Endothelial cell of umbilical vein (primary cell): ENCODE data around the gene TNNT3. TPM values are rescaled to one million over a fixed set of nuclear protein-coding genes. Genes with fewer than 3 reads are reported as not detected.
A peak's percentile ranks its signal among the peaks of the same experiment; 100 is the strongest.
"Not testable (repeated sequence)": the region's sequence is repeated elsewhere in the genome, so short reads cannot be mapped to it uniquely, and the experiment has no call there.

ENCODE experiments used
- BruUV-seq: library from RNA; stranded (reverse); fragments of 400-500 nt; replicated peaks from 2 replicates; lab custom pipeline; 2021; lab: Mats Ljungman, UMichigan
- CTCF ChIA-PET: fragments of 300-600, 350-600 bp; sonication (Branson Sonifier 250); formaldehyde crosslinking; loops from one replicate; lab custom pipeline; 2021; ENCODE audit warnings: antibody characterized with exemption, inconsistent platforms; lab: Charles Lee
- POLR2A ChIA-PET: fragments of 300-600, 350-600 bp; sonication (Branson Sonifier 250); formaldehyde crosslinking; loops from one replicate; lab custom pipeline; 2021; ENCODE audit warnings: antibody characterized with exemption, inconsistent platforms; lab: Charles Lee
- DNase-seq: peaks from one replicate; pipeline ENCODE4 v3.0.0-alpha.2; 2011; ENCODE audit warnings: low read depth, low spot score
- FAIRE-seq: peaks from 2 replicates; lab custom pipeline; 2011; peaks lifted over from hg19 to GRCh38; lab: Jason Lieb, UNC
- H2AFZ ChIP-seq: 2 replicates; pipeline ENCODE4 v1.6.0; 2012; ENCODE audit warnings: low read depth, low read length, control low read depth, inconsistent platforms
- H3K27ac ChIP-seq: 2 replicates; pipeline ENCODE4 v1.5.1; 2011; ENCODE audit warnings: low read depth, mild to moderate bottlenecking, control low read depth, low read length, moderate library complexity; ENCODE audit not compliant: insufficient read depth
- H3K27me3 ChIP-seq, 2 experiments: 2 replicates each; pipeline versions ENCODE4 v1.6.0 to v1.6.1; 2011; ENCODE audit warnings: low read length in 2 of 2, mixed read lengths in 1 of 2; ENCODE audit not compliant: control insufficient read depth in 2 of 2, insufficient read depth in 2 of 2
- H3K36me3 ChIP-seq, 2 experiments: 2 replicates in 1 of 2; 3 replicates in 1 of 2; pipeline ENCODE4 v1.5.1; 2011; ENCODE audit warnings: low read length in 2 of 2, mild to moderate bottlenecking in 1 of 2, moderate library complexity in 1 of 2; ENCODE audit not compliant: control insufficient read depth in 2 of 2, insufficient read depth in 2 of 2; ENCODE audit errors: extremely low read depth in 1 of 2
- H3K4me1 ChIP-seq: 3 replicates; pipeline ENCODE4 v1.5.1; 2011; ENCODE audit warnings: mild to moderate bottlenecking, low read length; ENCODE audit not compliant: control insufficient read depth, insufficient read depth; ENCODE audit errors: extremely low read depth
- H3K4me2 ChIP-seq: 2 replicates; pipeline ENCODE4 v1.6.1; 2011; ENCODE audit warnings: low read length, control low read depth, mixed read lengths; ENCODE audit not compliant: insufficient read depth
- H3K4me3 ChIP-seq, 3 experiments: fragments of 200-600 bp in 1 of 3; sonication (generic), shearing (Covaris generic) in 1 of 3; replicated peaks in 1 of 3; 2 replicates each; pipeline ENCODE4 v1.5.1; 2011 to 2016; ENCODE audit warnings: control low read depth in 3 of 3, low read length in 3 of 3, mild to moderate bottlenecking in 2 of 3, inconsistent platforms in 1 of 3, low read depth in 1 of 3, moderate library complexity in 1 of 3; ENCODE audit not compliant: insufficient read depth in 1 of 3
- H3K79me2 ChIP-seq: 2 replicates; pipeline ENCODE4 v1.6.0; 2012; ENCODE audit warnings: low read length, inconsistent platforms; ENCODE audit not compliant: control insufficient read depth, insufficient read depth
- H3K9ac ChIP-seq: replicated peaks from 2 replicates; pipeline ENCODE3; 2011; ENCODE audit warnings: low read length, control low read depth; ENCODE audit not compliant: insufficient read depth; ENCODE audit errors: extremely low read depth
- H3K9me1 ChIP-seq: replicated peaks from 3 replicates; pipeline ENCODE4 v1.6.0; 2011; ENCODE audit warnings: mild to moderate bottlenecking, low read length; ENCODE audit not compliant: control insufficient read depth, insufficient read depth; ENCODE audit errors: extremely low read depth
- H3K9me3 ChIP-seq: replicated peaks from 2 replicates; pipeline ENCODE4 v1.5.1; 2012; ENCODE audit warnings: low read length, inconsistent platforms; ENCODE audit not compliant: control insufficient read depth, insufficient read depth
- H4K20me1 ChIP-seq: replicated peaks from 2 replicates; pipeline ENCODE3; 2011; ENCODE audit warnings: mild to moderate bottlenecking, low read length; ENCODE audit not compliant: control insufficient read depth, insufficient read depth; ENCODE audit errors: extremely low read depth
- CTCF ChIP-seq, 2 donors: IDR thresholded peaks; 1 replicate in 1 of 2; 2 replicates in 1 of 2; pipeline ENCODE4 v1.5.1; 2011; ENCODE audit warnings: low read length in 2 of 2, mild to moderate bottlenecking in 2 of 2, moderate library complexity in 2 of 2, control low read depth in 1 of 2, inconsistent platforms in 1 of 2, low read depth in 1 of 2; ENCODE audit not compliant: insufficient read depth in 1 of 2; ENCODE audit errors: extremely low read depth in 1 of 2
- EZH2 ChIP-seq: IDR thresholded peaks from 2 replicates; pipeline ENCODE4 v1.6.1; 2012; ENCODE audit warnings: borderline replicate concordance, low read depth, mild to moderate bottlenecking, moderate library complexity, low read length, inconsistent platforms; ENCODE audit not compliant: severe bottlenecking
- FOS ChIP-seq: IDR thresholded peaks from 2 replicates; pipeline ENCODE4 v1.6.1; 2011; ENCODE audit warnings: mild to moderate bottlenecking, low read length, moderate library complexity, borderline replicate concordance; ENCODE audit not compliant: insufficient read depth
- GATA2 ChIP-seq: IDR thresholded peaks from 2 replicates; pipeline ENCODE4 v1.7.0; 2011; ENCODE audit warnings: low read depth, mild to moderate bottlenecking, moderate library complexity, mixed read lengths, low read length; ENCODE audit not compliant: insufficient read length, insufficient read depth
- JUN ChIP-seq: IDR thresholded peaks from 2 replicates; pipeline ENCODE4 v1.6.1; 2011; ENCODE audit warnings: borderline replicate concordance, low read depth; ENCODE audit not compliant: insufficient read length, insufficient read depth
- MYC ChIP-seq: IDR thresholded peaks from one replicate; pipeline ENCODE4 v1.6.1; 2011; ENCODE audit warnings: mild to moderate bottlenecking, low read depth, low read length
- POLR2A ChIP-seq: IDR thresholded peaks from 2 replicates; pipeline ENCODE4 v1.6.1; 2012; ENCODE audit warnings: low read depth, mild to moderate bottlenecking, control low read depth, low read length
- POLR2AphosphoS5 ChIP-seq: IDR thresholded peaks from 2 replicates; pipeline ENCODE4 v1.6.1; 2012; ENCODE audit warnings: low read depth, mild to moderate bottlenecking, control low read depth, low read length, moderate library complexity; ENCODE audit not compliant: insufficient read depth
- dilution Hi-C: fragments of 300-500 bp; cut with MboI; formaldehyde crosslinking; loops from one replicate; pipeline ENCODE4 v1.15.0; 2019; ENCODE audit warnings: low sequenced_read_pairs; ENCODE audit not compliant: extremely low pct_ligation_motif_present
- intact Hi-C: fragments of 100-400 bp; cut with micrococcal nuclease; formaldehyde crosslinking; loops from one replicate; pipeline ENCODE4 v1.10.0; 2022
- polyA plus RNA-seq, 4 experiments: library from polyadenylated mRNA; depleted of rRNA in 3 of 4; stranded (reverse) in 3 of 4; unstranded in 1 of 4; fragments of >200 nt; gene quantifications; 2 replicates each; pipeline versions ENCODE4 v1.2.1 to v1.2.3, GENCODE V29; 2011 to 2012; ENCODE audit warnings: missing spikeins in 1 of 4
- total RNA-seq: library from RNA; stranded (reverse); gene quantifications from 2 replicates; pipeline ENCODE4 v1.2.3, GENCODE V29; 2021
- TF ChIP-seq, protein P1 (sequence below): IDR thresholded peaks from 2 replicates; pipeline ENCODE4 v1.6.1; 2011; ENCODE audit not compliant: insufficient read depth, insufficient read length

TNNT3 gene
- total and polyA plus RNA-seq, 2 donors (not counting 3 experiments of a cell fraction or from before 2014, with no cell fraction given) = not detected

- Histone ChIP-seq H3K4me3 (no peak overlapping the region), H3K27ac (no peak overlapping the region), H3K4me1 (no peaks in the 10 kb centered on the region), H3K9me3 (no peaks in the 10 kb centered on the region), H3K27me3 (no peaks in the 10 kb centered on the region), H3K9me1 (no peaks in the 10 kb centered on the region), H3K79me2 (no peaks in the 10 kb centered on the region), H4K20me1 (no peaks in the 10 kb centered on the region), H2AFZ (no peak overlapping the region), H3K9ac (no peak overlapping the region), H3K36me3 (no peaks in the 10 kb centered on the region), H3K4me2 (no peak overlapping the region)
- ChIA-PET CTCF (interaction anchor here (1.5 kb wide), 1 partner anchor 28 kb away, joined by 4 read pairs; no protein-coding TSS in a partner anchor), POLR2A (no interaction called here)
- TF ChIP-seq, protein P1, sequence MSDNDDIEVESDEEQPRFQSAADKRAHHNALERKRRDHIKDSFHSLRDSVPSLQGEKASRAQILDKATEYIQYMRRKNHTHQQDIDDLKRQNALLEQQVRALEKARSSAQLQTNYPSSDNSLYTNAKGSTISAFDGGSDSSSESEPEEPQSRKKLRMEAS = no peak
- TF ChIP-seq EZH2 (no peak), CTCF (IDR thresholded peaks at IDR 0.05; ENCODE audit: extremely low read depth in 1 of 2, insufficient read depth in 1 of 2, low read depth in 1 of 2, low read length in 2 of 2) (no peak), FOS (no peak), JUN (no peak), POLR2A (no peak), GATA2 (no peak), MYC (no peak), POLR2AphosphoS5 (no peak)
- DNase-seq = no peak
- intact Hi-C loops (no loop called here), dilution Hi-C loops (no loop called here)
- no peak for FAIRE-seq
- BruUV-seq = no TSS peak
Observed at GRCh38 chr11:1939006-1939625, 19.6 kb downstream of the TNNT3 start.

DNA sequence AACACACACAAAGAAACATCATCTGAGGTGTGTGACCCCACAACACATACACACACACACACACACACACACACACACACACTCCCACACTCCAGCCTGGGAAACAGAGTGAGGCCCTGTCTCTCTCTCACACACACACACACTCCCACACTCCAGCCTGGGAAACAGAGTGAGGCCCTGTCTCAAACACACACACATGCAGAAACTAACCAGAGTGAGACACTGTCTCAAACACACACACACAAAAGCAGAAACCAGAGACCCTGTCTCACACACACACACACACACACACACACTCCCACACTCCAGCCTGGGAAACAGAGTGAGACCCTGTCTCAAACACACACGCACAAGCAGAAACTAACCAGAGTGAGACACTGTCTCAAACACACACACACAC lies 20.3 kb downstream of the TNNT3 start:
- DNase-seq = peak; percentile 44
- dilution Hi-C loops, H3K9ac ChIP-seq, H3K27ac ChIP-seq, H3K79me2 ChIP-seq, H3K4me1 ChIP-seq, intact Hi-C loops, H3K9me1 ChIP-seq, CTCF ChIA-PET, H2AFZ ChIP-seq, H3K4me3 ChIP-seq, H3K27me3 ChIP-seq, FAIRE-seq, H3K36me3 ChIP-seq, BruUV-seq, POLR2A ChIA-PET, H4K20me1 ChIP-seq, H3K9me3 ChIP-seq, H3K4me2 ChIP-seq: not testable (repeated sequence)
